HG03025 (cell line): Measurements from ENCODE around the gene GCNA.

Source experiments
- ATAC-seq: cut with Tn5 transposase; IDR thresholded peaks from one replicate; pipeline ENCODE4 v1.9.1; 2021; ENCODE audit warnings: mild to moderate bottlenecking, moderate library complexity; ENCODE audit not compliant: unreplicated experiment, low FRiP score

Gene GCNA

GRCh38 chrX:71578253-71579135, at the start of gene GCNA:
Gene GCNA (plus strand): TSS chrX:71578437. CDS start chrX:71580822, 2,385 bp downstream.
- ATAC-seq: no peak

GRCh38 chrX:71532078-71532752, 46.0 kb upstream of the GCNA start:
- ATAC-seq: no peak

GRCh38 chrX:71532753-71533425, 45.3 kb upstream of the GCNA start, which contains the start of gene OGT:
Gene OGT (plus strand): TSS chrX:71533104. CDS start chrX:71533300, 196 bp downstream.
- peak; percentile 67 for ATAC-seq

- no peak for ATAC-seq
These were observed 44.8 kb upstream of the GCNA start for GRCh38 chrX:71533516-71533850.

GRCh38 chrX:71533851-71534561, 44.2 kb upstream of the GCNA start:
- ATAC-seq: no peak

GRCh38 chrX:71534773-71535544, 43.3 kb upstream of the GCNA start:
- no peak for ATAC-seq

GRCh38 chrX:71536285-71536684, 42.0 kb upstream of the GCNA start:
- no peak for ATAC-seq

- ATAC-seq: no peak
These were observed 40.5 kb upstream of the GCNA start for GRCh38 chrX:71537743-71538142.

- no peak for ATAC-seq
These were observed 37.4 kb upstream of the GCNA start for GRCh38 chrX:71540801-71541200.

GRCh38 chrX:71541210-71542022, 36.8 kb upstream of the GCNA start:
- ATAC-seq: peak; percentile 88

GRCh38 chrX:71542411-71542810, 35.8 kb upstream of the GCNA start:
- no peak for ATAC-seq

GRCh38 chrX:71542825-71543224, 35.4 kb upstream of the GCNA start:
- no peak for ATAC-seq

- ATAC-seq: no peak
These were observed 34.9 kb upstream of the GCNA start for GRCh38 chrX:71543316-71543715.

- ATAC-seq: no peak
These were observed 32.9 kb upstream of the GCNA start for GRCh38 chrX:71545364-71545763.

- no peak for ATAC-seq
These were observed 31.4 kb upstream of the GCNA start for GRCh38 chrX:71546879-71547278.

GRCh38 chrX:71547339-71547738, 30.9 kb upstream of the GCNA start:
- no peak for ATAC-seq

- ATAC-seq: no peak
These were observed 28.3 kb upstream of the GCNA start for GRCh38 chrX:71549986-71550385.

GRCh38 chrX:71550578-71550977, 27.7 kb upstream of the GCNA start:
- ATAC-seq: no peak

- no peak for ATAC-seq
These were observed 22.2 kb upstream of the GCNA start for GRCh38 chrX:71556036-71556435.
